Measurements from ENCODE around the gene ADCY2.

GRCh38 chr5:7653046-7653445, 257.1 kb downstream of the ADCY2 start:
- no peak for TF ChIP-seq CTCF (conservative IDR thresholded peaks at IDR 0.05; ENCODE audit: low read depth, low read length)
- TF ChIP-seq EZH2 (IDR thresholded peaks at IDR 0.05; ENCODE audit: borderline replicate concordance, low read depth, low read length, poor library complexity, severe bottlenecking), result no peak
